Activated CD4-positive, alpha-beta T cell treated with anti-CD3 and anti-CD28 coated beads, Interleukin-2, amount 10 ng/mL, durations not matched to agents 24 days and 14 days (primary cell): ENCODE data around the gene HRNR. TPM values are rescaled to one million over a fixed set of nuclear protein-coding genes. Genes with fewer than 3 reads are reported as not detected.
"Not testable (repeated sequence)": the region's sequence is repeated elsewhere in the genome, so short reads cannot be mapped to it uniquely, and the experiment has no call there.

Experiments
- DNase-seq: peaks from one replicate; pipeline ENCODE4 v3.0.0; 2022
- H3K27ac Mint-ChIP-seq: one replicate; pipeline ENCODE4 v1.8.0; 2022; ENCODE audit warnings: mild to moderate bottlenecking, mixed read lengths
- H3K27me3 Mint-ChIP-seq: one replicate; pipeline ENCODE4 v1.8.0; 2022; ENCODE audit warnings: mixed read lengths
- H3K36me3 Mint-ChIP-seq: one replicate; pipeline ENCODE4 v1.8.0; 2022; ENCODE audit warnings: low read depth, mild to moderate bottlenecking, mixed read lengths
- H3K4me1 Mint-ChIP-seq: one replicate; pipeline ENCODE4 v1.8.0; 2021; ENCODE audit warnings: mixed read lengths
- H3K4me3 Mint-ChIP-seq: one replicate; pipeline ENCODE4 v1.8.0; 2022; ENCODE audit warnings: mild to moderate bottlenecking, moderate library complexity, mixed read lengths
- H3K9me3 Mint-ChIP-seq: one replicate; pipeline ENCODE4 v1.8.0; 2021; ENCODE audit warnings: mixed read lengths
- intact Hi-C: fragments of 100-400 bp; cut with micrococcal nuclease; formaldehyde crosslinking; loops from one replicate; pipeline ENCODE4 v1.15.1; 2023
- total RNA-seq: library from RNA; stranded (reverse); gene quantifications from 2 replicates; pipeline ENCODE4 v1.2.3, GENCODE V29; 2022

Gene HRNR
- not detected in 2 replicates for total RNA-seq

- Mint-ChIP-seq H3K36me3 (no peaks in the 10 kb centered on the region), H3K9me3 (peaks cover 4% of the 10 kb centered on the region), H3K4me1 (no peaks in the 10 kb centered on the region), H3K27me3 (peaks cover 16% of the 10 kb centered on the region), H3K4me3 (no peak within 1 kb of the TSS), H3K27ac (no peak within 1 kb of the TSS)
- DNase-seq: no peak
- intact Hi-C loops: no loop called here
Measured at GRCh38 chr1:152224093-152224492, at the start of gene HRNR. Gene HRNR, minus strand, starts transcription at chr1:152224193. Its CDS starts 940 bp downstream, at chr1:152223253.

GRCh38 chr1:152256394-152256793 is 32.4 kb upstream of the HRNR start:
- H3K27ac Mint-ChIP-seq, H3K9me3 Mint-ChIP-seq, DNase-seq, H3K4me1 Mint-ChIP-seq, H3K4me3 Mint-ChIP-seq, intact Hi-C loops, H3K27me3 Mint-ChIP-seq, H3K36me3 Mint-ChIP-seq: not testable (repeated sequence)

GRCh38 chr1:152252157-152252556 is 28.2 kb upstream of the HRNR start:
- Mint-ChIP-seq H3K36me3 (no peaks in the 10 kb centered on the region), H3K4me3 (no peak overlapping the region), H3K9me3 (no peaks in the 10 kb centered on the region), H3K27me3 (peaks cover 14% of the 10 kb centered on the region), H3K27ac (no peak overlapping the region), H3K4me1 (no peaks in the 10 kb centered on the region)
- no peak for DNase-seq
- intact Hi-C loops: no loop called here

GRCh38 chr1:152251391-152251790 is 27.4 kb upstream of the HRNR start:
- intact Hi-C loops: no loop called here
- no peaks in the 10 kb centered on the region for H3K4me1 Mint-ChIP-seq
- H3K4me3 Mint-ChIP-seq: no peak overlapping the region
- no peaks in the 10 kb centered on the region for H3K9me3 Mint-ChIP-seq
- H3K27me3 Mint-ChIP-seq: peaks cover 17% of the 10 kb centered on the region
- no peaks in the 10 kb centered on the region for H3K36me3 Mint-ChIP-seq
- H3K27ac Mint-ChIP-seq: no peak overlapping the region
- DNase-seq: no peak

- no peaks in the 10 kb centered on the region for H3K4me1 Mint-ChIP-seq
- H3K4me3 Mint-ChIP-seq: no peak overlapping the region
- DNase-seq: no peak
- H3K36me3 Mint-ChIP-seq: no peaks in the 10 kb centered on the region
- H3K27me3 Mint-ChIP-seq: peaks cover 21% of the 10 kb centered on the region
- no peaks in the 10 kb centered on the region for H3K9me3 Mint-ChIP-seq
- intact Hi-C loops: no loop called here
- H3K27ac Mint-ChIP-seq: no peak overlapping the region
Measured at GRCh38 chr1:152247316-152247715, 23.3 kb upstream of the HRNR start.

- intact Hi-C loops: no loop called here
Measured at GRCh38 chr1:152244576-152245273, 20.7 kb upstream of the HRNR start.

GRCh38 chr1:152237093-152237492 is 13.1 kb upstream of the HRNR start:
- H3K4me1 Mint-ChIP-seq: no peaks in the 10 kb centered on the region
- no peaks in the 10 kb centered on the region for H3K36me3 Mint-ChIP-seq
- no peak for DNase-seq
- no peak overlapping the region for H3K4me3 Mint-ChIP-seq
- intact Hi-C loops: no loop called here
- no peaks in the 10 kb centered on the region for H3K9me3 Mint-ChIP-seq
- peaks cover 24% of the 10 kb centered on the region for H3K27me3 Mint-ChIP-seq
- no peak overlapping the region for H3K27ac Mint-ChIP-seq

More at GRCh38 chr1:152244576-152245273, 20.7 kb upstream of the HRNR start:
- Mint-ChIP-seq H3K27ac (no peak overlapping the region), H3K4me3 (no peak overlapping the region), H3K9me3 (no peaks in the 10 kb centered on the region), H3K27me3 (peaks cover 27% of the 10 kb centered on the region), H3K4me1 (no peaks in the 10 kb centered on the region), H3K36me3 (no peaks in the 10 kb centered on the region)
- no peak for DNase-seq

- Mint-ChIP-seq H3K36me3 (no peaks in the 10 kb centered on the region), H3K27me3 (peaks cover 31% of the 10 kb centered on the region), H3K4me1 (no peaks in the 10 kb centered on the region), H3K4me3 (no peak overlapping the region), H3K27ac (no peak overlapping the region), H3K9me3 (no peaks in the 10 kb centered on the region)
- intact Hi-C loops: no loop called here
- no peak for DNase-seq
Measured at GRCh38 chr1:152228831-152229230, 4.8 kb upstream of the HRNR start.

- peaks cover 19% of the 10 kb centered on the region for H3K27me3 Mint-ChIP-seq
- DNase-seq: no peak
- no peak overlapping the region for H3K27ac Mint-ChIP-seq
- no peaks in the 10 kb centered on the region for H3K4me1 Mint-ChIP-seq
- intact Hi-C loops: no loop called here
- no peak overlapping the region for H3K4me3 Mint-ChIP-seq
- no peaks in the 10 kb centered on the region for H3K9me3 Mint-ChIP-seq
- no peaks in the 10 kb centered on the region for H3K36me3 Mint-ChIP-seq
Measured at GRCh38 chr1:152227310-152227928, 3.4 kb upstream of the HRNR start.

- H3K36me3 Mint-ChIP-seq: no peaks in the 10 kb centered on the region
- H3K27ac Mint-ChIP-seq: no peak overlapping the region
- intact Hi-C loops: no loop called here
- no peaks in the 10 kb centered on the region for H3K9me3 Mint-ChIP-seq
- no peak overlapping the region for H3K4me3 Mint-ChIP-seq
- no peak for DNase-seq
- H3K4me1 Mint-ChIP-seq: no peaks in the 10 kb centered on the region
- peaks cover 16% of the 10 kb centered on the region for H3K27me3 Mint-ChIP-seq
Measured at GRCh38 chr1:152225678-152226077, 1.7 kb upstream of the HRNR start.

GRCh38 chr1:152220166-152221163 is 3.5 kb downstream of the HRNR start:
- Mint-ChIP-seq H3K9me3 (peaks cover 11% of the 10 kb centered on the region), H3K4me1 (no peaks in the 10 kb centered on the region), H3K36me3 (no peaks in the 10 kb centered on the region), H3K27ac (no peak overlapping the region), H3K4me3 (no peak overlapping the region), H3K27me3 (peaks cover 6% of the 10 kb centered on the region)
- DNase-seq: no peak
- intact Hi-C loops: no loop called here

- H3K27ac Mint-ChIP-seq, H3K36me3 Mint-ChIP-seq, H3K4me3 Mint-ChIP-seq, intact Hi-C loops, DNase-seq, H3K4me1 Mint-ChIP-seq, H3K27me3 Mint-ChIP-seq: not testable (repeated sequence)
- H3K9me3 Mint-ChIP-seq: peaks cover 11% of the 10 kb centered on the region
Measured at GRCh38 chr1:152219438-152219837, 4.6 kb downstream of the HRNR start.

- H3K4me1 Mint-ChIP-seq: no peaks in the 10 kb centered on the region
- H3K4me3 Mint-ChIP-seq: no peak overlapping the region
- H3K27ac Mint-ChIP-seq: no peak overlapping the region
- H3K27me3 Mint-ChIP-seq: peaks cover 5% of the 10 kb centered on the region
- H3K9me3 Mint-ChIP-seq: peaks cover 11% of the 10 kb centered on the region
- DNase-seq: no peak
- H3K36me3 Mint-ChIP-seq: no peaks in the 10 kb centered on the region
- intact Hi-C loops: no loop called here
Measured at GRCh38 chr1:152218762-152219436, 5.1 kb downstream of the HRNR start.
